Stimulated activated CD8-positive, alpha-beta memory T cell treated with anti-CD3 and anti-CD28 coated beads, Interleukin-4, amount 100 ng/mL, for 1 hour (primary cell): ENCODE results near the gene HOXD12.

ENCODE experiments used
- DNase-seq, 2 donors: peaks; one replicate each; pipeline ENCODE4 v3.0.0-alpha.2; 2020; ENCODE audit warnings: low read depth in 2 of 2, low spot score in 1 of 2

The HOXD12 gene

DNA sequence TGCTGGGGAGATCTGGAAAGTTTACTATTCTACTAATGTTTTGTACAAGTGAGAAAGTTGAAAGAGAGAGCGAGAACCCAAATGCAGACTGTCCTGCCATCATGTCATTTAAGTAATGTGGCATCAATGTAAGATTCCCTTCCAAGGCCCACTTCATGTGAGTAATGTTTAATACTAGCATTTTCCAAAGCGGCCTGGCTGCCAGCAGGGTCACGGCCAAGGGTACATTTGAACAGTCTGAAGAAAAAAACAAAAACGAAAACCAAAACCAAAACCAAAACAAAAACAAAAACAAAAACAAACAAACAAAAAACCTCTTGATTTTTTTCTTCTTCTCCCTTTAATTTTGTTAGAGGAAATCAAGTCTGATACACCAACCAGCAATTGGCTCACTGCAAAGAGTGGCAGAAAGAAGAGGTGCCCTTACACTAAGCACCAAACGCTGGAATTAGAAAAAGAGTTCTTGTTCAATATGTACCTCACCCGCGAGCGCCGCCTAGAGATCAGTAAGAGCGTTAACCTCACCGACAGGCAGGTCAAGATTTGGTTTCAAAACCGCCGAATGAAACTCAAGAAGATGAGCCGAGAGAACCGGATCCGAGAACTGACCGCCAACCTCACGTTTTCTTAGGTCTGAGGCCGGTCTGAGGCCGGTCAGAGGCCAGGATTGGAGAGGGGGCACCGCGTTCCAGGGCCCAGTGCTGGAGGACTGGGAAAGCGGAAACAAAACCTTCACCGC is 19.2 kb downstream of the HOXD12 start:
- DNase-seq: no peak

DNA sequence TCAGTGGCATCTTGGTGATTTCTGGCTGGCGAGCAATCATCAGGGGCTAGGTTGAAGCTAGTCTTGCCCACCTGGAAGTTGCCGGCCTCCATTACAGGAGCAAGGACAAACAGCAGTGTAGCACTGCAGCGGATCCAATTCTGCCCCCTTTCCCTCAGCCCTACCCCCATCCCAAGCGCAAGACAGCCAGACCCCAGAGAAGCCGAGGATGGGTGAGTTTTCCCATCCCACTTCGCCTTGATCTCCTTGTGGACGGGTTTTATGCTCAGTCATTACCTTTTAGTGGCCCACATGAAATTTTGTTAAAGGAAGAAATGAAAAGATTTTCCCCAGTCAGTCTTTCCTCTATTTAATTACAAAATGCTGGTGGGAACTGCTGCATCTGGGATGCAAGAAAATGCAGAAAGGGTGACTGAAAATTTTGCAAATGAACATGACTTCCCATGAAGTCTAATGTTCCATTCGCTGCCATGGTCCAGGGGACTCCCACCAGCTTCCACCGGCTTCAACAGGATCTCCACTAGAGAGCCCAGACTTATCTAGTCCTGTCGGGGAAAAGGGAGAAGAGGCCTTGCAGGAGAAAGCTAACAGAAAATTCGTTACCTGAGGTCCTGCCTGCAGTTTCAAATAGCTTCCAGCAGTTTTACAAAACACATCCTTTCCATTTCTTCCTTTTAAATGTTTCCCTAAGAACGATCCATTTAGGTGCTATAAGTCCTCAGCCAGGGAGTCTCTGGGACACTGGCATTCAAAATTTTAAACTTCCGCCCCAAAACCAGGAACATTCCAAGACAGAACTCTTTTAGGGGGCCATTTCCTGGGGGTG is 21.0 kb downstream of the HOXD12 start:
- no peak for DNase-seq

DNA sequence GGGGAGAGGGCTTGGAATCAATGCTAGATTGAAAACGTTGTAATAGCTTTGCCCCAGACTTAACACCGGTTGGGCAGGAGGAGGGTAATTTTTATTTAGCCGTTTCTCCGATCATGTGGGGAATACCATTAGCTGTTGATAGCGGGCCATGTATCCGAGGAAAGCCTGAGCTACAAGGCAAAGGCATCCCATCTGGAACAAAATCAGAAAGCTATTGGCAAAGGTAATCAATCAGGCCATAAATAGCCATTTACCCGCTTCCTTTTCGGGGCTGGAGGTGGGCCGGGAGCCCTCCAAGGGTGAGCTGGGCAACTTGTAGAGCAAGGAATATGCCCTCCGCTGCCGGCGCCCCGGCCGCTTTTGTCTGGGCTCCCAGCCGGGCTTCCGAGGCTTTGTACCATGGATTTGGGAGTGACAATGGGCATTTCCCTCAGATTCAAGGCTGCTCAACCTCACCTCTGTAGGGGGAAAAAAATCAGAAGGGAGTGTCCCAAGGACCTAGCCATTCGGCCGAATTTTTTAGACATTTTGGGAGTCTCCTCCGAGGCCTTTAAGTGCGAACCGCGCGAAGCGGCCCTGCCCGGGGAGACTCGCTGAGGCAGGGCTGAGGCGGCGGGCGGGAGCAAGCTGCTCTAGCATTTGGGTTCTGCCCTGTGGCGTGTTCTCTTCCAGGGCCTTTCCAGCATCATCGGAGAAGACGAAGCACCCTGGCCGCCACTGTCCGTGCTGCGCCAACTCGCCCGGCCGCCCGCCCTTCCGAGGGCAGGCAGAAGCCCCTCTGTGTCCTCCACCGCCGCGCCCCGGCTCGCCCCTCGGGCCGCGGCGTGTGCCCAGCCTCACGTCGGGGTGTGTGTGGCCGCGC is 21.8 kb downstream of the HOXD12 start:
- no peak for DNase-seq

DNA sequence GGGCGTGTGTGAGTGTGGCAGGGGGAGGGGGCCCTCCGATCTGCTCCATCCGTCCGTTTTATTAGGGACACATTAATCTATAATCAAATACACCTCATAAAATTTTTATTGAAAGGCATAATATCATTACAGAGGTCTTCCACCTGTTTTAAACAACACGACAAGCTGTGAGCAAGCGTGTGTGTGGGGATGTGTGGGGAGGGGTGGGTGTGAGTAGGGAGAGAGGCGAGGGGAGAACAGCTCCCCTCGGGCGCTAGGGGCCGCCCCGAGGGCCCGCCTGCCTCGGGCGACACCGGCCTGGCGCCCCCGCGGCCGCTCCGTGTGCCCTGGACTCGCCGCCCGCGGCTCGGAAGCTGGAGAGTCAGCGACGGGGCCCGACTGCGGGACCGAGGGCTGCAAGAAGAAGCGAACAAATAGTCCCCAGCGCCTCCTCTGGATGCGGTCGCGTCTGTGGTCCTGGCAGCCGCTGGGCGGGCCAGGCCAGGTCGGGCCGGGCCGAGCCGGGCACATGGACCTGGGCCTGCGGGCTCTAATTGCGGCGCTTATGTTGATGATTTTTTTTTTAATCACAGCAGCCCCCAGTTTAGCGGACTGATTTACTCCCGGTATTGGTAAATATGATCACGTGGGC is 22.6 kb downstream of the HOXD12 start:
- no peak for DNase-seq

- DNase-seq: no peak
These were observed 23.3 kb downstream of the HOXD12 start, which contains the start of gene HOXD9 for GRCh38 chr2:176122683-176123410. Gene HOXD9 (plus strand): TSS chr2:176122719. CDS start chr2:176122769, 50 bp downstream.

DNA sequence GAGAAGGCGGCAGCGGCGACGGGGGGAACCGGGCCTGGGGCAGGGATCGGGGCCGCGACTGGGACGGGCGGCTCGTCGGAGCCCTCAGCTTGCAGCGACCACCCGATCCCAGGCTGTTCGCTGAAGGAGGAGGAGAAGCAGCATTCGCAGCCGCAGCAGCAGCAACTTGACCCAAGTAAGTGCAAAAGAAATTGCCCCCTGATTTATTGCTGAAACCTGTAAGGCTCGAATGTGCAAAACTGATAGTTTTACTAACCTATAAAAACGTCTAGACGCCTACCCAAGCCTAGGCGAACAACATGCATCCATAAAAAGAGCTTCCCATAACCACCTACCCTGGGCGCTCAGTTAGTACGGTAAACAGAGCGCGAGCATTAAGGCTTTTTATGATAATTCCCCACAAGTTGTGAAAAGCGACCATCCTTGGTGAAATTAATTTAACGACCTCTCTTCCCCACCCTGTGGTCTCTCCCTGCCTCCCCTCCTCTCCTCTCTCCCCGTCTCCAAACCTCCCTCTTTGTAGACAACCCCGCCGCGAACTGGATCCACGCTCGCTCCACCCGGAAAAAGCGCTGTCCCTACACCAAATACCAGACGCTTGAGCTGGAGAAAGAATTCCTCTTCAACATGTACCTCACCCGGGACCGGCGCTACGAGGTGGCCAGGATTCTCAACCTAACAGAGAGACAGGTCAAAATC is 24.0 kb downstream of the HOXD12 start:
- DNase-seq: no peak

DNA sequence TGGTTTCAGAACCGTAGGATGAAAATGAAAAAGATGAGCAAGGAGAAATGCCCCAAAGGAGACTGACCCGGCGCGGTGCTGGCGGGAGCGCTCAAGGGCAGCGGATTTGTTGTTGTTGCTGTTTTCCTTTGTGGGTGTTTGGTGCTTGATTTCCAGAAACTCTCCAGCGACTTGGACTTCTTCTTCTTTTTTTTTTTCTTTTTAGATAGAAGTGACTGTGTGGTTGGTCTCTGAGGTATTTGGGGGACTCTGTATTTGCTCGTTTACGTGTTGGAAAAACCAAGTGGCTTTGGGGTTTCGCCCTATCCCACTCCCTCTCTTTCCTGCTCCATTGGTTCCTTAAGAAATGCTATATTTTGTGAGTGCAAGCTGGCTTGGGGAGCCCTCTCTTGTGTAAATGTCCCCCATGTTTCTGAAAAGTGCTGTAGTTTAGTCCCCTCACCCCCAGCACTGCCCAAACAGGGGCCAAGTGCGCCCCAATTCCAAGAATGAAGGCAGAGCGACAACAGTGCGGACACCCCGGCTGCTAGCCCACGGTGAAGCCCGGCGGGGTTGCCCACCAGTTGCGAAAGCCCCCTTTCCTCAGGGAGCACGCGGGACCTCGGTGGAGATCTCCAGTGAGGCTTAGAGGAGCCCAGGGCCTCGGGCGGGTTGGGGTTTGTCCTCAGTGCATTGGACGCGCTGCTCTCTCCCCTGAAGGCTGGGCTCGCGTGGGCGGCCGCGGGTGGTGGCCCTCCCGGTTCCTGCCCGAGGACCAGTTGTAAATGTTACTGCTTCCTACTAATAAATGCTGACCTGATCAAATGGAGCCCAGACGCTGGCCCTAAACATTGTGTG is 24.7 kb downstream of the HOXD12 start:
- DNase-seq: no peak

DNA sequence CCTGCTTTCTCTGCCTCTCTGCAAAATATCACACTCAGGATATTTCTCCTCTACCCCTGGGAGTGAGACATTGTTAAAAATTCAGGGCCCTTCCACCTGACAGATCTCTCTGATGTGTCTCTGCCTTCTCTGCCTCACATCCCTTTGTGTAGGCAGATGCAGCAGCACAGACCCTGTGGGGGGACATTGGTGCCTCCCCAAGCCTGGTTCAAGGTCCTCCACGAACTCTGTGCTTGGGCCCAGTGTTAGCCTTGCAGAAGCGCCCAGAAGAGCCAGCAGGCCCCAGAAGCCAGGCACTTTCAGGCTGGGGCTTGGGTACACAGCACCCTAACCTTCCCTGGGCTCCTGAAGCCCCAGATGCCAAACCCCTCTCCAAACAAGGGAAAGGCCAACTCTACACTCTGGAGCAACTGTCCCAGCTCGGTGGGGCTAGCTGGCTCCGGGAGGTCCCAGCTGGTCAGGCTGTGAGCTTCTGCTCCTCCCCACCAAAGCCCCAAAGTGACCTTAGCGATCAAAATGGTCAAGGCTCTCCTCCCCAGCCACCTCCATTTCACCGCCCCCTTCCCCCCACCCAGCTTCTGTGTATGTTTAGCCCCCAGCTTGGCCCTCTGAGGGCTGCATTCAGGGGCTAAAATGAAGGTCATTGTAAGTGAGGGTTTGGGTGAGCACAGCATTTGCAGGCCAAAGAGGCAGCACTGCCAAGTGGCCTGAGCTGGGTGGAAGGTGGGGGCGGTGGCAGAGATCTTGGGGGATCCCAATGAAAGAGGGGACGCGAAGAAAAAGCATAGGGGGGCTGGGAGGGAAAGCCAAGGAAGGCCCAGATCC is 25.6 kb downstream of the HOXD12 start:
- no peak for DNase-seq

DNA sequence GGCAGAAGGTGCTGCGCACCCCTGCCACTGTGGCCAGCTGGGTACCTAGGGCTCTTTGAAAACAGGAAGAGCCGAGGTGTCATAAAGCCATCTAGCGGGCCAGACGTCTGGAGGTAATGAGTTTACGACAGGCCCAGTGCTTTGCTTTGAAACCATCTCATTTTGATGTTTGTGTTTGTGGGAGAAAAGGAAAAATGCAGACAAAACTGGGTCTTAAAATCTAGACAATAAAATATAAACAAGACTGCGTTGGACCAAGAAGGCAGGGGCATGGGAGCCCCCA is 26.1 kb downstream of the HOXD12 start:
- DNase-seq: no peak

GRCh38 chr2:176126929-176127773 is 27.6 kb downstream of the HOXD12 start:
- DNase-seq: peak; percentile 47 to 57

- no peak for DNase-seq
These were observed 28.1 kb downstream of the HOXD12 start for GRCh38 chr2:176127774-176128072.

DNA sequence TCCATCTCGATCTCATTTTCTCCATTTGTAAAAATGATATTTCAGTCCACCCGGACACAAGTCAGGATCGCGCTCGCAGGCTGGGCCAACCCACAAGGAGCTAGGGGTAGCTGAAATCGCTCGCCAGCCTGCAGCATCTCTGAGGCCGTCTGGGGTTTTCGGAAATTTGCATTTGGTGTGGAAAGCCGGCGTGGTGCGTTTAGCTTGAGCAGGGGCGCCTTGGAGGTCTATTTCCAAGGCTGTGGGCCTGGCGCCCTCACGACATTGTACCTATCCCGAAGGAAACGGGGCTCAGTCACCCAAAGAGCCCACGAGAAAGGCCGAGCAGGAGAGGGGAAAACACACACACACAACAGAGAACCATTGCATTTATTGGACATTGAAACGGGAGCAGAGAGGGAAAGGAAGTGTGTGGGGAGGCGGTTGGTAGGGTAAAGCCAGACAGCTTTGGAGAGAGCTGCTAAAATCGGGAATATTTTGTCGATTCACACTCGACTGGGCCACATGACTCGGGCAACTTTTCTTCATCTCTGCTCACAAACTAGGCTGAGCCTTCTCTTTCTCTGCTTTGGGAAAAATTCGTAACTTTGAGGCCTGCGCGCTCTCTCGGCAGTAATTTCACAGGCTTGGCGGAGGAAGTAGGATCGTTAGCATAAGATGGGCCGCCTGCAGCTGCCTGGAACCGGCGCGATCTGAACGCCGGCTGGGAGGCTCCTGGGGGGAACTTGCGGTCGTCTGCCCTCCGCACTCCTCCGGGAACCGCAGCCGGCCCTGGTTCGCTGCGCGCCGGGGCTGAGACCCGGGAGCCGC is 28.8 kb downstream of the HOXD12 start:
- DNase-seq: no peak

DNA sequence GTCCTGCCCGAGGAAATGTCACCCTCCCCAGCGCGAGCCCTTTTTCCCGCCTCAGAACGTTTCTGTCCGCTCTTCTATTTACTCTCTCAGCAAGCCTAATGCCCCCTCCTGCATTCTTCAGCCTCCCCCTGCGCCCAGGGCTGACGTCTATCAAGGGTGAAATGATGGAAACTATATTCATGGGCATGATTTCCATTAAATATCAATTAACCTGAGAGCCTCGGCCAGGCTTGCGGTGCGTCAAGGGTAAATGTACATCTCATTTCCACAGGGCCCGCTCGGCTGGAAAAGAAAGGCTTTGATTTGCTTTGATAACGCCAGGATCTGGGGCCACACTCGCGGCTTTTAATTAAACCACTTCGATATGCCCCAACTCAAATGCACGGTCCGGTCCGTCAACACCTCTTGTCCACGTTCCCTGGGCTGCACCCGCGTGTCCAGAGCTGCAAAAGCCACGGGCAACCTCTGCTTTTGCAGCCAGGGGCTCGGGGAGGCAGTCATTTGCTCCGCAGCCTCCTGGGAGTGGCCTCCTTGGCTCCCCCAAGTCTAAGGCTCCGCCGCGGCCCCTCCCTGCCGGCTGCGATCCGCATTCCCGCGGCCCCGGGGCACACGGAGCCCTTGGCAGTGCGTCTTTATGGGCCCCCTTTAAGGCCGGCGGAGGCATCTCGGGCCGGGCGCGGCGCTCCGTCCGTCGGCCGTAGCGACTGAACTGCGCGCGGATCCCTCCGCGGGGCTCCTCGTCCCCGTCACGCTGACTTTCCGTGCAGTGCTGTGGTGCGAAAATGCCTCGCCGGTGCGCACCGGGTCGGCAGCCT is 29.6 kb downstream of the HOXD12 start, which contains the start of gene HOXD8:
TSS of gene HOXD8 (plus strand) at position 724 of the 815 bp plus-strand sequence. CDS start 662 bp downstream, outside the sequence.
- DNase-seq: no peak

GRCh38 chr2:176129813-176130146 is 30.2 kb downstream of the HOXD12 start:
- no peak for DNase-seq

GRCh38 chr2:176130147-176130956 is 30.8 kb downstream of the HOXD12 start:
- DNase-seq: no peak
